Measurements from ENCODE around the gene PIGC.

Gene PIGC

GRCh38 chr1:172397221-172397620 is 46.6 kb downstream of the PIGC start:
- no peak for DNase-seq

- no peak for DNase-seq
Observed at GRCh38 chr1:172395576-172395975, 48.3 kb downstream of the PIGC start.

GRCh38 chr1:172394811-172395210 is 49.1 kb downstream of the PIGC start:
- no peak for DNase-seq

GRCh38 chr1:172394141-172394751 is 49.6 kb downstream of the PIGC start:
- peak; percentile 49 for DNase-seq

GRCh38 chr1:172393354-172393753 is 50.5 kb downstream of the PIGC start:
- DNase-seq, result peak; percentile 43

GRCh38 chr1:172391976-172392375 is 51.9 kb downstream of the PIGC start:
- no peak for DNase-seq

Data from midbrain (tissue), 1 donor.